ENCODE data around the gene LMO7.

LMO7 gene

GRCh38 chr13:75635828-75636435, at the start of gene LMO7:
TSS of gene LMO7 (plus strand) at chr13:75636330. CDS start at chr13:75636658, 328 bp downstream.
- peak; percentile 44 for DNase-seq
- in situ Hi-C loops (cut with MboI; ENCODE audit: low pct_unique_long_range_greater_than_20kb, low sequenced_read_pairs) = no loop called here

- DNase-seq = no peak
- in situ Hi-C loops (cut with MboI; ENCODE audit: low pct_unique_long_range_greater_than_20kb, low sequenced_read_pairs) = no loop called here
Observed at GRCh38 chr13:75587679-75588078, 48.5 kb upstream of the LMO7 start.

- no peak for DNase-seq
- in situ Hi-C loops (cut with MboI; ENCODE audit: low pct_unique_long_range_greater_than_20kb, low sequenced_read_pairs) = no loop called here
Observed at GRCh38 chr13:75596657-75597182, 39.4 kb upstream of the LMO7 start.

GRCh38 chr13:75600371-75600770, 35.8 kb upstream of the LMO7 start:
- in situ Hi-C loops (cut with MboI; ENCODE audit: low pct_unique_long_range_greater_than_20kb, low sequenced_read_pairs) = no loop called here
- DNase-seq = no peak

- in situ Hi-C loops (cut with MboI; ENCODE audit: low pct_unique_long_range_greater_than_20kb, low sequenced_read_pairs) = no loop called here
- DNase-seq = no peak
Observed at GRCh38 chr13:75603038-75603437, 33.1 kb upstream of the LMO7 start.

GRCh38 chr13:75607447-75607846, 28.7 kb upstream of the LMO7 start:
- in situ Hi-C loops (cut with MboI; ENCODE audit: low pct_unique_long_range_greater_than_20kb, low sequenced_read_pairs) = no loop called here
- no peak for DNase-seq

GRCh38 chr13:75610466-75610865, 25.7 kb upstream of the LMO7 start:
- in situ Hi-C loops (cut with MboI; ENCODE audit: low pct_unique_long_range_greater_than_20kb, low sequenced_read_pairs) = no loop called here
- DNase-seq = no peak

- no peak for DNase-seq
- in situ Hi-C loops (cut with MboI; ENCODE audit: low pct_unique_long_range_greater_than_20kb, low sequenced_read_pairs) = no loop called here
Observed at GRCh38 chr13:75612354-75612753, 23.8 kb upstream of the LMO7 start.

GRCh38 chr13:75617230-75617629, 18.9 kb upstream of the LMO7 start:
- in situ Hi-C loops (cut with MboI; ENCODE audit: low pct_unique_long_range_greater_than_20kb, low sequenced_read_pairs) = no loop called here
- DNase-seq = no peak

GRCh38 chr13:75618308-75618707, 17.8 kb upstream of the LMO7 start:
- no peak for DNase-seq
- in situ Hi-C loops (cut with MboI; ENCODE audit: low pct_unique_long_range_greater_than_20kb, low sequenced_read_pairs) = no loop called here

- in situ Hi-C loops (cut with MboI; ENCODE audit: low pct_unique_long_range_greater_than_20kb, low sequenced_read_pairs) = no loop called here
- no peak for DNase-seq
Observed at GRCh38 chr13:75620020-75620419, 16.1 kb upstream of the LMO7 start.

- DNase-seq = no peak
- in situ Hi-C loops (cut with MboI; ENCODE audit: low pct_unique_long_range_greater_than_20kb, low sequenced_read_pairs) = no loop called here
Observed at GRCh38 chr13:75621147-75621546, 15.0 kb upstream of the LMO7 start.

GRCh38 chr13:75628801-75629200, 7.3 kb upstream of the LMO7 start:
- in situ Hi-C loops (cut with MboI; ENCODE audit: low pct_unique_long_range_greater_than_20kb, low sequenced_read_pairs) = no loop called here
- no peak for DNase-seq

GRCh38 chr13:75633285-75633684, 2.8 kb upstream of the LMO7 start:
- DNase-seq = no peak
- in situ Hi-C loops (cut with MboI; ENCODE audit: low pct_unique_long_range_greater_than_20kb, low sequenced_read_pairs) = no loop called here

- in situ Hi-C loops (cut with MboI; ENCODE audit: low pct_unique_long_range_greater_than_20kb, low sequenced_read_pairs) = no loop called here
- DNase-seq = no peak
Observed at GRCh38 chr13:75635101-75635827, 866 bp upstream of the LMO7 start.

- in situ Hi-C loops (cut with MboI; ENCODE audit: low pct_unique_long_range_greater_than_20kb, low sequenced_read_pairs) = no loop called here
- peak; percentile 64 for DNase-seq
Observed at GRCh38 chr13:75636436-75637180, 478 bp downstream of the LMO7 start.

GRCh38 chr13:75637181-75637750, 1.1 kb downstream of the LMO7 start:
- in situ Hi-C loops (cut with MboI; ENCODE audit: low pct_unique_long_range_greater_than_20kb, low sequenced_read_pairs) = no loop called here
- no peak for DNase-seq

GRCh38 chr13:75639454-75639853, 3.3 kb downstream of the LMO7 start:
- in situ Hi-C loops (cut with MboI; ENCODE audit: low pct_unique_long_range_greater_than_20kb, low sequenced_read_pairs) = no loop called here
- no peak for DNase-seq

- no peak for DNase-seq
- in situ Hi-C loops (cut with MboI; ENCODE audit: low pct_unique_long_range_greater_than_20kb, low sequenced_read_pairs) = no loop called here
Observed at GRCh38 chr13:75641026-75641425, 4.9 kb downstream of the LMO7 start.

- in situ Hi-C loops (cut with MboI; ENCODE audit: low pct_unique_long_range_greater_than_20kb, low sequenced_read_pairs) = no loop called here
- no peak for DNase-seq
Observed at GRCh38 chr13:75643182-75643581, 7.1 kb downstream of the LMO7 start.

Data from KBM-7 (cell line).